SK-N-MC (cell line): ENCODE results near the gene ACSS2.

Experiments used
- EZH2 ChIP-seq: fragments of 200-600 bp; sonication (generic); IDR thresholded peaks from one replicate; pipeline ENCODE4 v1.6.1; 2017; ENCODE audit warnings: antibody characterized with exemption
- FOXP2 ChIP-seq: optimal IDR thresholded peaks from 2 replicates; pipeline ENCODE3; 2011; ENCODE audit warnings: mild to moderate bottlenecking, moderate library complexity; ENCODE audit not compliant: insufficient read depth; ENCODE audit errors: extremely low read length, control extremely low read depth
- POLR2AphosphoS5 ChIP-seq: IDR thresholded peaks from 2 replicates; pipeline ENCODE4 v1.6.1; 2012; ENCODE audit warnings: mild to moderate bottlenecking, low read depth, low read length, borderline replicate concordance

GRCh38 chr20:34892671-34893070, 16.3 kb downstream of the ACSS2 start:
- no peak for TF ChIP-seq EZH2
- no peak for TF ChIP-seq POLR2AphosphoS5
- no peak for TF ChIP-seq FOXP2
